ENCODE data around the gene MGMT.

Gene MGMT

GRCh38 chr10:129609551-129609950 lies 142.5 kb downstream of the MGMT start:
- TF ChIP-seq, protein P1, sequence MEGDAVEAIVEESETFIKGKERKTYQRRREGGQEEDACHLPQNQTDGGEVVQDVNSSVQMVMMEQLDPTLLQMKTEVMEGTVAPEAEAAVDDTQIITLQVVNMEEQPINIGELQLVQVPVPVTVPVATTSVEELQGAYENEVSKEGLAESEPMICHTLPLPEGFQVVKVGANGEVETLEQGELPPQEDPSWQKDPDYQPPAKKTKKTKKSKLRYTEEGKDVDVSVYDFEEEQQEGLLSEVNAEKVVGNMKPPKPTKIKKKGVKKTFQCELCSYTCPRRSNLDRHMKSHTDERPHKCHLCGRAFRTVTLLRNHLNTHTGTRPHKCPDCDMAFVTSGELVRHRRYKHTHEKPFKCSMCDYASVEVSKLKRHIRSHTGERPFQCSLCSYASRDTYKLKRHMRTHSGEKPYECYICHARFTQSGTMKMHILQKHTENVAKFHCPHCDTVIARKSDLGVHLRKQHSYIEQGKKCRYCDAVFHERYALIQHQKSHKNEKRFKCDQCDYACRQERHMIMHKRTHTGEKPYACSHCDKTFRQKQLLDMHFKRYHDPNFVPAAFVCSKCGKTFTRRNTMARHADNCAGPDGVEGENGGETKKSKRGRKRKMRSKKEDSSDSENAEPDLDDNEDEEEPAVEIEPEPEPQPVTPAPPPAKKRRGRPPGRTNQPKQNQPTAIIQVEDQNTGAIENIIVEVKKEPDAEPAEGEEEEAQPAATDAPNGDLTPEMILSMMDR (IDR thresholded peaks at IDR 0.05; ENCODE audit: low read depth, low read length, missing control alignments), result no peak
- DNase-seq (ENCODE audit: low read depth), result no peak
- in situ Hi-C loops (cut with HindIII; ENCODE audit: low sequenced_read_pairs), result no loop called here
- H3K4me3 ChIP-seq (ENCODE audit: low read depth, low read length), result no peak overlapping the region

DNA sequence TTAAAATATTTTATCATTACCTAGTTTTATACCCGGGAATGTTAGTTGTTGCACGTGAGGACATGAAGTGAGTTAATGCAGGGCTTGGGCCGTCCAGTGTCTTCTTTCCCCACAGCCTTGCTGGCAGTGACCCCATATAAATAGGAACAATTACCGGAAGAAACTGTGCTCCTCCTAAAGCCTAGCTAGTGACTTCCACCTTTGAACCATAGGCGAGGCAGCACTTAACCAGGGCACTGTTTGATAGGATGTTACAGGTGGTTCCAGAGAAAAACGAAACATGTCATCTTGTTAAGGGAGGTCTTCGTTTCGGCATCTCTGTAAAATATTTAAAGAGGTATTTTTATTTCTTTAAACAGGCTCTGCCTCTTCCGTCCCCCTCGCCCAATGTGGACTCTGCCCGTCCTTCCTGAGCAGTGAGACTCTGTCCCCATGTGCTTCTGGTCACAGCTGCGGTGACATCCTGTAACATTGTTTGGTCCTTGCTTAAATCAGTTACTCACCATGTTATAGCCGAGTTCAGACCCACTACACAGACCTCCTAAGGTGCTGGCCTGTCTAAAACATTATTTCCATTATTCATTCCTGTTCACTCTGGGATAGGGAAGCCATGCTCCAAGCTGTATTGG lies 145.6 kb downstream of the MGMT start:
- H3K4me3 ChIP-seq (ENCODE audit: low read depth, low read length), result no peak overlapping the region
- TF ChIP-seq, protein P1 (IDR thresholded peaks at IDR 0.05; ENCODE audit: low read depth, low read length, missing control alignments), result no peak
- in situ Hi-C loops (cut with HindIII; ENCODE audit: low sequenced_read_pairs), result no loop called here
- DNase-seq (ENCODE audit: low read depth), result no peak

DNA sequence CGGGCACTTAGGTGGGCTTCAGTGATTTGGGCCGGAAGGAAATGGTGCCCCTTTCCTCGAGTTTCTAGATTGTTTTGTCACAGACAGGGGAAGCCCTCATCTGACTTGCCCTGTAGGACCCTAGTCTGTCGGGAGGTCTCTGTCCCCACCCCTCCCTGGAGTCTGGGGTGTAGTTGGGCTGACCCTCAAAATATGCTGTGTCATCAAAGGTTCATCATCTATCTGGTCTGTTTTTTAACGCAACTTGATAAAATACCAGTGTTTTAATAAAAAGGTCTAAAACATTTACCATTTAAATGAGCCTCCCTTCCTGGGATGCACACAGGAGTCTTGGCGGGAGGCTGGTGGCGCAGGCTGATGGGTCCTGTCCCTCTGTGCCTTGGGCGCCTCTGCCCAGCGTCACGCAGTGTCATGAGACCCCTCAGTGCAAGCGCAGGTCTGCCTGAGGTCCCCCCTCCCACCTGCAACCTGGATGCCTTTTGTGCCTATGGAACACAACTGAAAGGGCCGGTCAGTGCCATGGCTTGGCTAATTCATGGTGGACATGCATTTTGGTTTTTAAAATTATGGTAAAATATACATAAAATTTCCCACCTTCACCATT lies 146.4 kb downstream of the MGMT start:
- no peak overlapping the region for H3K4me3 ChIP-seq (ENCODE audit: low read depth, low read length)
- no peak for DNase-seq (ENCODE audit: low read depth)
- TF ChIP-seq, protein P1 (IDR thresholded peaks at IDR 0.05; ENCODE audit: low read depth, low read length, missing control alignments), result no peak
- in situ Hi-C loops (cut with HindIII; ENCODE audit: low sequenced_read_pairs), result no loop called here

DNA sequence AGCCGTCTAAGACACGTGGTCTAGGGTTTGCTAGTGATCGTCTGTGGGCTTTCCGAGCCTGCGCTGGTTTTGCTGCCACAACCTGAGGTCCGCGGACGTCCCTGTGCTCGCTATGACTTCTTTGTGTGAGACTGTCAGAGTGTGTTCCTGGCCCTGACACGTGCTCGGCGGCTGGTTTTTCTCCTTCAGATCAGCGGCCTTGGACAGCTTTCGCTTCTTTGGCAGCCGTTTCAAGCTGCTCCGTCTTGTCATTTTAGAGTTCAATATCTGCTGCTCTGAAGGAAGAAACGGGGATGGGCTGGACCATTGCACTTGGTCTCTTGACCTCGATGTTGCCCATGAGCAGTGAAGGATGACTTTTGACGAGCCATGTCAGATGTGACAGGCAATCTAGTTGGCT lies 147.3 kb downstream of the MGMT start:
- TF ChIP-seq, protein P1 (IDR thresholded peaks at IDR 0.05; ENCODE audit: low read depth, low read length, missing control alignments), result no peak
- no peak for DNase-seq (ENCODE audit: low read depth)
- H3K4me3 ChIP-seq (ENCODE audit: low read depth, low read length), result no peak overlapping the region
- in situ Hi-C loops (cut with HindIII; ENCODE audit: low sequenced_read_pairs), result no loop called here

- in situ Hi-C loops (cut with HindIII; ENCODE audit: low sequenced_read_pairs), result no loop called here
- TF ChIP-seq, protein P1 (IDR thresholded peaks at IDR 0.05; ENCODE audit: low read depth, low read length, missing control alignments), result no peak
- DNase-seq (ENCODE audit: low read depth), result no peak
- no peak overlapping the region for H3K4me3 ChIP-seq (ENCODE audit: low read depth, low read length)
These were observed 148.3 kb downstream of the MGMT start for GRCh38 chr10:129615381-129615780.

DNA sequence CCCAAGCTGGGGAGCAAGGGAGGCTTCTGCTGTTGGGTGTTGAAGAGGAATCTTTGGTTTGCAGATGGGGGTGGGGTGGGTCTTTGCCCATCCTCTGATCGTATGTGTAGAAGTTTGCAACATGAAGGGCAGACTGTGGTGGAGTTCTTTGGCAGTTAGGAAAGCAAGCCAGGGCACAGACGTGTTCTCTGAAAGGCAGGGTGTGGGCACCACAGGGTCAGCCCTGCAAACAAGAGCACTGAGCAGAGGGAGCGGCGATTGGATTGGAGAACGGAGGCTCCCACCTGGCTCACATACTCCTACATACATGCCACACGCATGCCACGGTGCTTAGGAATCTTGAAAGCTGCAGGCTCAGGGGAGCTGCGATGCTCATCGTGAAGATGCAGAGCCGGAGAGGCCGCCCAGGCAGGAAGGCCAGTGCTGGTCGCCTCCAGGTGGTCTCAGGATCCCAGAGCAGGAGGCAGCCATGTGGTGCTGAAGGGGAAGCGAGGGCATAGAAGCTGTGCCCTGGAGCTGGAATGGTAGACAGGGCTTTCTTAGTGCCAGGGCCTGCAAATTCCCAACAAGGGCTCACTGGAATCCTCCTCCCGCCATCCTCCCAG lies 149.0 kb downstream of the MGMT start:
- DNase-seq (ENCODE audit: low read depth), result no peak
- in situ Hi-C loops (cut with HindIII; ENCODE audit: low sequenced_read_pairs), result no loop called here
- TF ChIP-seq, protein P1 (IDR thresholded peaks at IDR 0.05; ENCODE audit: low read depth, low read length, missing control alignments), result no peak
- no peak overlapping the region for H3K4me3 ChIP-seq (ENCODE audit: low read depth, low read length)
